Fibroblast of villous mesenchyme (primary cell): ENCODE results near the gene DYNLT1. TPM values are rescaled to one million over a fixed set of nuclear protein-coding genes. Genes with fewer than 3 reads are reported as not detected.
A peak's percentile ranks its signal among the peaks of the same experiment; 100 is the strongest.

ENCODE experiments used
- DNase-seq: peaks from one replicate; pipeline ENCODE4 v3.0.0-alpha.2; 2010; ENCODE audit warnings: low read depth
- H3K4me3 ChIP-seq: 2 replicates; pipeline ENCODE4 v1.5.1; 2011; ENCODE audit warnings: low read depth, mild to moderate bottlenecking, low read length
- CTCF ChIP-seq: IDR thresholded peaks from 2 replicates; pipeline ENCODE4 v1.5.1; 2012; ENCODE audit warnings: low read depth, mild to moderate bottlenecking, low read length; ENCODE audit not compliant: insufficient read depth
- total RNA-seq: library from RNA; depleted of rRNA; stranded (reverse); fragments of >200 nt; gene quantifications from 2 replicates; pipeline ENCODE4 v1.2.3, GENCODE V29; 2012

The DYNLT1 gene
- total RNA-seq, 1 donor: 114 TPM

GRCh38 chr6:158669145-158670035 lies 24.8 kb upstream of the DYNLT1 start:
- H3K4me3 ChIP-seq: no peak overlapping the region
- no peak for TF ChIP-seq CTCF
- no peak for DNase-seq

GRCh38 chr6:158668707-158669103 lies 24.2 kb upstream of the DYNLT1 start:
- H3K4me3 ChIP-seq: no peak overlapping the region
- DNase-seq: no peak
- no peak for TF ChIP-seq CTCF

GRCh38 chr6:158667360-158667981 lies 22.9 kb upstream of the DYNLT1 start:
- DNase-seq: no peak
- H3K4me3 ChIP-seq: no peak overlapping the region
- TF ChIP-seq CTCF: no peak

GRCh38 chr6:158666628-158667359 lies 22.3 kb upstream of the DYNLT1 start:
- DNase-seq: peak; percentile 96
- H3K4me3 ChIP-seq: no peak overlapping the region
- TF ChIP-seq CTCF: no peak

GRCh38 chr6:158665332-158665731 lies 20.8 kb upstream of the DYNLT1 start:
- no peak for TF ChIP-seq CTCF

GRCh38 chr6:158663625-158664165 lies 19.2 kb upstream of the DYNLT1 start:
- no peak for DNase-seq
- no peak for TF ChIP-seq CTCF
- H3K4me3 ChIP-seq: no peak overlapping the region

More at GRCh38 chr6:158665332-158665731, 20.8 kb upstream of the DYNLT1 start:
- no peak overlapping the region for H3K4me3 ChIP-seq
- DNase-seq: no peak
